ENCODE data around the gene PELO. TPM values are rescaled to one million over a fixed set of nuclear protein-coding genes. Genes with fewer than 3 reads are reported as not detected.
A peak's percentile ranks its signal among the peaks of the same experiment; 100 is the strongest.

PELO gene
- total and polyA plus RNA-seq, 4 donors: 5.0 to 51.1 (median 35.6) TPM

GRCh38 chr5:52801329-52801728, 13.6 kb downstream of the PELO start:
- peak in 1 of 3 donors; percentile 26 for DNase-seq
- no peak for ATAC-seq (ENCODE audit: insufficient read depth, low FRiP score)
- Histone ChIP-seq H3K9ac (ENCODE audit: insufficient read depth in 1 of 2, low read length in 2 of 2) (peak overlapping the region; percentile 17 to 91), H3K27me3 (ENCODE audit: control insufficient read depth in 3 of 3, insufficient read depth in 3 of 3, low read length in 2 of 3) (no peaks in the 10 kb centered on the region), H3K36me3 (ENCODE audit: control insufficient read depth in 4 of 4, insufficient read depth in 4 of 4, low read length in 4 of 4) (peaks cover 0 to 11% (median 5%) of the 10 kb centered on the region in 4 donors), H3K4me1 (ENCODE audit: control insufficient read depth in 5 of 5, insufficient read depth in 5 of 5, low read length in 5 of 5) (peaks cover 4 to 60% (median 11%) of the 10 kb centered on the region in 5 donors), H3K27ac (ENCODE audit: low read depth in 1 of 2, low read length in 1 of 2) (peak overlapping the region; percentile 44 to 87), H3K4me3 (peak overlapping the region; percentile 22), H3K9me3 (ENCODE audit: control insufficient read depth in 4 of 4, insufficient read depth in 3 of 4, low read length in 3 of 4) (no peaks in the 10 kb centered on the region)
- no peak for TF ChIP-seq CTCF (IDR thresholded peaks at IDR 0.05; ENCODE audit: control extremely low read depth, extremely low read depth)
- WGBS, 2 donors: 32 to 60% methylated on average over 8 of the region's 8 CpGs

- Histone ChIP-seq H3K4me3 (no peak overlapping the region), H3K27ac (ENCODE audit: low read depth in 1 of 2, low read length in 1 of 2) (no peak overlapping the region), H3K36me3 (ENCODE audit: control insufficient read depth in 4 of 4, insufficient read depth in 4 of 4, low read length in 4 of 4) (peaks cover 0 to 11% (median 5%) of the 10 kb centered on the region in 4 donors), H3K4me1 (ENCODE audit: control insufficient read depth in 5 of 5, insufficient read depth in 5 of 5, low read length in 5 of 5) (peaks cover 4 to 57% (median 11%) of the 10 kb centered on the region in 5 donors), H3K9me3 (ENCODE audit: control insufficient read depth in 4 of 4, insufficient read depth in 3 of 4, low read length in 3 of 4) (no peaks in the 10 kb centered on the region), H3K9ac (ENCODE audit: insufficient read depth in 1 of 2, low read length in 2 of 2) (peak overlapping the region in 1 of 2 donors; percentile 71), H3K27me3 (ENCODE audit: control insufficient read depth in 3 of 3, insufficient read depth in 3 of 3, low read length in 2 of 3) (no peaks in the 10 kb centered on the region)
- TF ChIP-seq CTCF (IDR thresholded peaks at IDR 0.05; ENCODE audit: control extremely low read depth, extremely low read depth): no peak
- peak in 1 of 3 donors; percentile 37 for DNase-seq
- ATAC-seq (ENCODE audit: insufficient read depth, low FRiP score): no peak
- 67 to 87% methylated on average over 2 of the region's 2 CpGs for WGBS, 2 donors
These were observed 14.7 kb downstream of the PELO start for GRCh38 chr5:52802272-52802973.

- DNase-seq: peak in 1 of 3 donors; percentile 32
- H3K4me3 ChIP-seq: no peak overlapping the region
- no peak for TF ChIP-seq CTCF (IDR thresholded peaks at IDR 0.05; ENCODE audit: control extremely low read depth, extremely low read depth)
- no peaks in the 10 kb centered on the region for H3K9me3 ChIP-seq (ENCODE audit: control insufficient read depth in 4 of 4, insufficient read depth in 3 of 4, low read length in 3 of 4)
- ATAC-seq (ENCODE audit: insufficient read depth, low FRiP score): no peak
- H3K9ac ChIP-seq (ENCODE audit: insufficient read depth in 1 of 2, low read length in 2 of 2): peak overlapping the region in 1 of 2 donors; percentile 71
- peaks cover 0 to 14% (median 5%) of the 10 kb centered on the region in 4 donors for H3K36me3 ChIP-seq (ENCODE audit: control insufficient read depth in 4 of 4, insufficient read depth in 4 of 4, low read length in 4 of 4)
- no peaks in the 10 kb centered on the region for H3K27me3 ChIP-seq (ENCODE audit: control insufficient read depth in 3 of 3, insufficient read depth in 3 of 3, low read length in 2 of 3)
- WGBS, 2 donors: 39 to 58% methylated on average over 6 of the region's 6 CpGs
- H3K27ac ChIP-seq (ENCODE audit: low read depth in 1 of 2, low read length in 1 of 2): no peak overlapping the region
- H3K4me1 ChIP-seq (ENCODE audit: control insufficient read depth in 5 of 5, insufficient read depth in 5 of 5, low read length in 5 of 5): peaks cover 4 to 52% (median 11%) of the 10 kb centered on the region in 5 donors
These were observed 15.2 kb downstream of the PELO start for GRCh38 chr5:52802974-52803336.
